Islet of Langerhans (tissue), 1 donor: ENCODE measurements around the gene ST6GALNAC6.

Source experiments
- FAIRE-seq: peaks from one replicate; lab custom pipeline; 2011; peaks lifted over from hg19 to GRCh38; lab: Jason Lieb, UNC

ST6GALNAC6 gene

DNA sequence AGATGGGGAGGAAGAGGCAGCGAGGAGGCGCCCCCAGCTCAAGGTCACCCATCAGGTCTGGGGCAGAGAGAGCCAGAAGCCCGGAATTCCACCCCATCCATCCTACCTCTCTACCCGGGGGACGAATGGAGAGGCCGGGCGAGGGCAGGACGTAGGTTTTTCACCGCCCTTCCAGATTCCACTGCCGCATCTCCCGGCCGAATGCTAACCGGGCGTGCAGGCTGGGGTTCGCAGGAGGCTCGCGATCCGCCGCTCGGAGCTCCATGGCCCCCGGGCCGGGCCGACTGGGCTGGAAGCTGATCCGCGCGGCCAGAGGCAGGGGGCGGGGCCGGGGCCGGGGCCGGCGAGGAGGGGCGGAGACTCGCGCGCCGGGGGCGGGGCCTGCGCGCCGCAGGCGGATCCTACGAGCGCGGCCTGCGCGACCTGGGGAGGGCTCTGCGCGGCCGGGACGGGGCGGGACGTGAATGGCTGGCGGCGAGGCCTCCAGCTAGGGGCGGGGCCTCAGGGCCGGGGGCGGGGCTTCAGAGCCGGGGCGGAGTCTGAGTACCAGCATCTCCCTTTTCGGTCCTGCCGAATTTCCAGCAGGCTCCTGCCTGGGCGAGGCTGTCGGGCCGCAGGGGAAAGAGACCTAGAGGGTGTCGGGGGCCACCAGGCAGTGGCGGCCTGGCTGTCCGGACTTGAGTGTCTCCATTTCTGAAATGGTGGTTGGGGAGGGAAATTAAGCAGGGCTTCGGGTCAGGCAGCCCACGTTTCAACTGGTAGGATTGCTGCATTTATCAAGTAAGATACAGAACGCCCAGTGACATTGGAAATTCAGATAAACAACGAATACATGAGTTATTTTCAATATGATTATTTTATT is 17.5 kb upstream of the ST6GALNAC6 start, which contains the start of gene ST6GALNAC4:
TSS of gene ST6GALNAC4 (minus strand) at position 322 of the 862 bp plus-strand sequence. CDS start 622 bp downstream, outside the sequence.
- FAIRE-seq, result no peak

GRCh38 chr9:127915801-127916719 is 16.7 kb upstream of the ST6GALNAC6 start:
- no peak for FAIRE-seq

- FAIRE-seq, result no peak
Measured at GRCh38 chr9:127915325-127915752, 15.9 kb upstream of the ST6GALNAC6 start.

DNA sequence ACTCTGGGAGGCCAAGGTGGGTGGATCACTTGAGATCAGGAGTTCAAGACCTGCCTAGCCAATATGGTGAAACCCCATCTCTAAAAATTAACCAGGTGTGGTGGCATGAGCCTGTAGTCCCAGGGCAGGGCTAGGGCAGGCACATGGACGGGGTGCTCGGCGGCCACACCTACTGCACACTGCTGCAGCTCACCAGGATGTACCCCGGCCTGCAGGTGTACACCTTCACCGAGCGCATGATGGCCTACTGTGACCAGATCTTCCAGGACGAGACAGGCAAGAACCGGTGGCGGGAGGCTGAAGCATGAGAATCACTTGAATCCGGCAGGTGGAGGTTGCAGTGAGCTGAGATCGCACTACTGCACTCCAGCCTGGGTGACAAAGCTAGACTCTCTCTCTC is 14.3 kb upstream of the ST6GALNAC6 start:
- no peak for FAIRE-seq

DNA sequence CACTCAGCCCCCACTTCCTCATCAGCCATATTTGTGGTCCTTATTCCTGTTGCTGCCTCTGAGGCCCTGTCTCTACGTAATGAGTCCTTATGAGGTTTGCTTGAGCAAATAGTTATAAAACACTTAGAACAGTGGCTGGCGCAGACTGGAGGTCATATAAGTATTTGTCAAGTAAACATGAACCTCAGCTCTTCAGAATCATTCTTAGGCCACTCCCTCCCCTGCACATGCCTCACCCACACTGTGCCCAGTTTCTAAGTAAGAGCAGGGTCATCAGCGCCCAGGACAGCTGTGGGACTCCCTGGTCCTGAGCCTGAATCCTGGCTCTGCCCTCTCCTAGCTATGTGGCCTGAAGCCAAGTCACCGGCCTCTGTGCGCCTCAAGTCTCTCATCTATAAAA is 13.5 kb upstream of the ST6GALNAC6 start:
- no peak for FAIRE-seq

GRCh38 chr9:127912296-127912695 is 12.9 kb upstream of the ST6GALNAC6 start:
- FAIRE-seq, result no peak

DNA sequence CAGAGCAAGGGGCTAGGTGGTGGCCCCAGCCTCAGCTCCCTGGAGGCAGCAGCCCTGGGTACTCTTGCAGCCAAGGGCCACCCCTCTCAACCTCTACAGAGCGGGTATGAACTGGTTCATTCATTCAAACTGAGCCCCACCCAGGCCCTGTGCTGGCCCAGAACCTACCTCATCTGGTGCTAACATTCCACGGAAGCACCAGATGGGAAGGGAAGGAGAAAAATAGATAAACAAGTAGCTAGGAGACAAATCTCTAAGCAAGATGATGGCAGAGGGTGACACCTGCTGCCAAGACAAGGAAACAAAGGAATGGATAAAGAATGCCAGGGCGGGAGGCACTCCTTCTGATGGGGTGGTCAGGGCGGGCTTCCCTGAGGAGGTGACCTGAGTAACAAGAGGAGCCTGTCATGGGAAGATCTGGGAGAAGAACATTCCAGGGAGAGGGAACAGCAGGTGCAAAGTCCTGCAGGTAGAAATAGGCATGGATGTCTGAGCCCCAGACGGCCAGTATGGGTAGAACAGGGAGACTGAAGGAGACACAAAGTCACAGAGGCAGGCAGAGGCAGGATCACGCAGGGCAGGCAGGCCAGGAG is 11.3 kb upstream of the ST6GALNAC6 start:
- FAIRE-seq, result no peak

DNA sequence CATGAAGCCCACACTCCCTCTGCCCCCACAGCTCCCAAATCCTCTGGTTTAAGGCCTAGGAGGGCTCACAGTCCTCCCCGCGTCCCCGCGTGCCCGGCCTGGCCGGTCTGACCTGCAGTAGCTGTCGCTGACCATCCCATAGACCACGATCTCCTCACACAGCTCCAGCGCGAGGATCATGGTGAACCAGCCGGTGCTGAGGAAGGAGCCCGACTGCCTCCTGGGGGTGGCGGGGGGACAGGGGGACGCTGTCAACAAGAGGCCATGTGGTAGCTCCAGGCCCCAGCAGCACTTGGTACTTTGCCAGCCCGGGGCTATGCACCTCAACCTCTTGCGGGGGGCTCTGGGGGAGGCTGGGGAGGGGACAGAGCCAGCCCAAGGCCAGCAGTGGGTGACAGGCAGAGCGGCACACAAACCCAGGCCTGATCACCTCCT is 10.5 kb upstream of the ST6GALNAC6 start:
- FAIRE-seq, result no peak

- no peak for FAIRE-seq
Measured at GRCh38 chr9:127908660-127908926, 9.2 kb upstream of the ST6GALNAC6 start.

GRCh38 chr9:127907867-127908659 is 8.7 kb upstream of the ST6GALNAC6 start:
- FAIRE-seq, result no peak

GRCh38 chr9:127905788-127906191 is 6.4 kb upstream of the ST6GALNAC6 start:
- no peak for FAIRE-seq

DNA sequence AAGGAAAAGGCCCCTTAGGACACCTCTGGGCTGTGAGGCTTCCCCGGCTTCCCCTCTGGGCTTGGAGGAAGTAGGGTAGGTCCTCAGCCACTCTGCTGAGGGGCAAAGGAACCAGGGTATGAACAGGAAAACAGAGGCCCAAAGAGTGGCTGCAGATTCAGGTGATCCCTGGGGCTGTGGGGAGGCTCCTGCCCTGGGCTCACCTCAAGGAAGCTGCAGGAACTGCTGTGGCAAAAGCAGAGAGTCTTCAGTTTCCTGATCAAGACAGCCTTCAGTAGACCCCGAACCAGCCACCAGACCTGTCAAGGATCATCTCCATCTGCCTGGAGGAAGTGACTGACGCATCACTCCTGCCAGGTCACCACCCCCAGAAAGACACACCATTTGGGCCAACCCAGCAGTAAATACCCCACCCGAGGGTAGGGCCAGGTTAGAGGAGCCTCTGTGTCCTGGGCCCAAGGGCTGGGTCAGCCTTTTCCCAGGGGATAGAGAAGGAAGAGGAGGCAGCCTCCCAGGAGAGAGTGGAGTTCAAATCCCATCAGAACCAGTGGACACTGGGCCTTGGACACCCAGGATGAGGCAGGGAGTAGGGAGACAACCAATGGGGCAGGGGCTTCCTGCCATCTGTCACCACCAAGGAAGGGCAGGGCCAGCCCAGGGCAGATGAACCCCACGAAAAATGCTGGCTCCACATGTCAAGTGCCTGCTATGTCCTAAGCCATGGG is 5.8 kb upstream of the ST6GALNAC6 start:
- no peak for FAIRE-seq

DNA sequence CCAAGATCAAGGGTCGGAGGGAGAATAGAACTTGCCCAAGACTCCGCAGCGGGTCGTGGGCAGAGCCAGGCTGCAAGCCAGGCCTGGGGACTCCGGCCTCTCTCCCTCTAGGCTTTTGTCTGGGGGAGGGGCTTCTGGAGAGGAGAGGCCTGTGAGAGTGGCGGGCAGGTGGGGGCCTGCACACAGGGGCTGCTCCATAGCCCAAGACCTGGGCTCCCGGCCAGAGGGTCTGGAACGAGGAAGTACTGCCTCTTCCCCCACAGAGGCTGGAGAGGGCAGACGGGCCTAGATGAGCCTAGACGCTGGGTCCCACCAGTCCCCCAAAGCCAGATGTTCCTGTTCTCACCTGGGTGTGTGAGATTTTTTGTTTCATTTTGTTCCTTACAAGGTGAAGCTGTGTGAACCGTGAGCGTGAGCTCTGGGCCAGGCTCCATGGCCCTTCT is 5.2 kb upstream of the ST6GALNAC6 start:
- FAIRE-seq, result no peak

DNA sequence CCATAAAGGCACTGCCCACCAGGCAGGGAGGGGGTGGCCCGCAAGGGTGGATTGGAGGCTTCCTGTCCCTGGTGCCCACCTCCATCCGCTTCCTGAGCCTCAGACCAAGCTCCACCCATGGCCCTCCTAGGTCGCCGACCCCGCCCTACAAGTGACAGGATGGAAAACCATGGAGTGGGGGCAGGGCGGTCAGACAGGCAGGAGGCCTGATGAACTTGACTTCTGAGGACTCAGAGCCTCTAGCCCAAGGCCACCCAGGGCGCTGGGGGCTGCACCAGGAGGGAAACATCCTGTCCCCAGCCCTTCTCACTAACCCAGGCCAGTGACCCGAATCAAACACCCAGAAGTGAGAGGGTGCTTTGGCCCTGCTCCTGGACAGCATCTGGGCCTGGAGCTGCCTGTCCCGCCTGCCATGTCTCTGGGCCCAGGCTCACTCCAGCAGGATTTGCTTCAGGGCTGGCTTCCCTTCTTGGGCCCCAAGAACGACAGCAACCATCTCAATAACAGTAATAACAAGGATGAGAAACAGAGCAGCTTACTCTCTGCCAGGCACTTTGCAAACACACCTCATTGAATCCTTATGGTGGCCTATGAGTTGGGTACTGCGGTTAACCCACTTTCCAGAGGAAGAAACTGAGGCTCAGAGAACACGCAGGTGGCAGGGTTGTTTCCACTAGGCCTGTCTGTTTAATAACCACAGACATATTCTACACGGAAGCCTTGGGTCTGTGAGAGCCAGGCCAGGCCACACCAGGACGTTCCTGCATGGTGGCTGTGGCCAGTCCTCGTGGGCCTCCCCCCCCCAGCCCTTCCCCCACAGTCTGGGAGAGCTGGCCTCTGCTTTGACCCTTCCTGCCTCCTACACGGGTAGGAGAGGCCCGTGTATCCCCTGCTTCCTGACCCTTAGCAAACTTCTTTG is 4.4 kb upstream of the ST6GALNAC6 start:
- no peak for FAIRE-seq

DNA sequence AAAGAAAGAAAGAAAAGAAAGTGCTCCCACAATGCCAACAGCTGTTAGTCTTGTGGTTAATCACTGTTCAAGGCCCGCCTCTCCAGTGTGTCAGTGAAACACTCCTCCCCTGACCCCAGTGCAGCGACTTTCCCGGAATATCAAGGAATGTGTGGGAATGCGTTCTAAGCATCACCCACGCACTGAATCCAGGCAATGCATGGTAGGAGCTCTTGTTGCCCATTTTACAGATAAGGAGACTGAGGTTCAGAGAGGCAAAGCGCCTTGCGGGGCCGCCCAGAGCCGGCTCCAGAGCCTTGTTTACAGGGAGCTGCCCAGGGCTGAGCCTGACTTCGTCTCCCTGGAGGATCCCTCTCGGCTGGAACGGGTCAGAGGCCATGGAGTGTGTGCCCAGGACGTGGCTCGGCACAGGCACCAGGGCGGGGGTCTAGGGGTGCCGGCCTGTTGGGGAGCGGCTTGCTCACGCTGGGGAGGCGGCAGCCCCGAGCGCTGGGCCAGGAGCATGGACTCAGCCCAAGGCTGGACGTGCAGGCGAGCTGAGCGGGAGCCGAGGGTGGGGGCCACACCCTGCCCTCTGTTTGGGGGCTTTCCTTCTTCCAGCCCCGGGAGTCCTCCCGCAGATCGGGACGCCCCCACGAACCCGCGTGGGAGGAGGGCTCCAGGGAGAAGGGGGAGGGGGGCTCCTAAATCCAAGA is 823 bp downstream of the ST6GALNAC6 start:
- FAIRE-seq, result no peak

GRCh38 chr9:127897193-127897692 is 2.2 kb downstream of the ST6GALNAC6 start:
- FAIRE-seq, result no peak

GRCh38 chr9:127896395-127897192 is 2.8 kb downstream of the ST6GALNAC6 start:
- FAIRE-seq, result no peak

- FAIRE-seq, result no peak
Measured at GRCh38 chr9:127895811-127896210, 3.6 kb downstream of the ST6GALNAC6 start.
